ENCODE data around the gene MAPK10.
A peak's percentile ranks its signal among the peaks of the same experiment; 100 is the strongest.
"Not testable (repeated sequence)": the region's sequence is repeated elsewhere in the genome, so short reads cannot be mapped to it uniquely, and the experiment has no call there.

Gene MAPK10

GRCh38 chr4:86034616-86035015, 325.2 kb downstream of the MAPK10 start:
- H3K4me3 ChIP-seq (replicated peaks; ENCODE audit: low read depth, low read length) = no peak overlapping the region
- DNase-seq (ENCODE audit: low read depth) = peak; percentile 66
- TF ChIP-seq CTCF (IDR thresholded peaks at IDR 0.05; ENCODE audit: low read length, missing control alignments) = no peak

DNA sequence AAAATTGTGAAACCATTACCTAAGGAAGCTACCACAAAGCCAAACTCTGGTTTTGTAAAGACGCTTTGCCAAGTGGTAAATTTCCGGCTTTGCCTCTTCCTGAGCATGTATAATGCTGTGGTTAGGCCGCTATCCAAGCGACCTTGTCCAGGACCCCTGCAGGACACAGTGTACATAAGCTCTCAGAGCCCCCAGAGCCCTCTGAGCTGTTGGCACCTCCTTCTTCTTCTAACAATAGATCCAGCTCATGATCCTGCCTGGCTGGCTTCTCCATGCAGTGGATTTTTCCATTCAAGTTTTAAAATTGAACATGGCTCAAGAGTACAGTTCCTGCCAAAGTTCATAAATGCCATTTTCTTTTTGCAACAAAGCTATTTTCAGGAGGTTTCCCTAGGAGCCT, 326.7 kb downstream of the MAPK10 start:
- DNase-seq (ENCODE audit: low read depth) = peak; percentile 94
- no peak overlapping the region for H3K4me3 ChIP-seq (replicated peaks; ENCODE audit: low read depth, low read length)
- peak; percentile 6 for TF ChIP-seq CTCF (IDR thresholded peaks at IDR 0.05; ENCODE audit: low read length, missing control alignments)

DNA sequence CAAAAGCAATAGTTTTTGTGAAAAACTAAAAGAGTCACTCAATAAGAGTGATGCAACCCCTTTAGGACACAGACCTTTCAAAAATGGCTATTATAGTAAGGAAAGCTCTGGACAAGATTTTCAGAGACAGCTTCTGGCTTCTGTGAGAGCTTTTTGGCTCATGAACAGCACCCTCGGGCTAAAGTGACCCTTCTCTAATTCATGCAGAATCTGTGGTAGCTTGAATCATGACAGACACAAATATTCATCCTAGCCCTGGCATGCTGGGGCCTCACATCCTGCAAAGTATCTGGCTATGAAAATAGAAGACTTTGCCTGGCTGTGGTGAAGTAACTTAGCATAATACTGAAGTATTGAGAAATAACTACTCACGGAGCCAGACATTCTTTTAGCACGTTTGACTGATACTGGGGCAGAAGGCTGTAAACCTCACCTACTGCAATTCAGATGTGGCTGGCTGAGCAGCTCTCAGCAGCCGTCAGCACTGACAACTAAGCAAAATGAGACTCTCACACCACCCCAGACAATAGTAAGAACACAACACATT, 327.3 kb downstream of the MAPK10 start:
- no peak overlapping the region for H3K4me3 ChIP-seq (replicated peaks; ENCODE audit: low read depth, low read length)
- DNase-seq (ENCODE audit: low read depth) = peak; percentile 93
- no peak for TF ChIP-seq CTCF (IDR thresholded peaks at IDR 0.05; ENCODE audit: low read length, missing control alignments)

DNA sequence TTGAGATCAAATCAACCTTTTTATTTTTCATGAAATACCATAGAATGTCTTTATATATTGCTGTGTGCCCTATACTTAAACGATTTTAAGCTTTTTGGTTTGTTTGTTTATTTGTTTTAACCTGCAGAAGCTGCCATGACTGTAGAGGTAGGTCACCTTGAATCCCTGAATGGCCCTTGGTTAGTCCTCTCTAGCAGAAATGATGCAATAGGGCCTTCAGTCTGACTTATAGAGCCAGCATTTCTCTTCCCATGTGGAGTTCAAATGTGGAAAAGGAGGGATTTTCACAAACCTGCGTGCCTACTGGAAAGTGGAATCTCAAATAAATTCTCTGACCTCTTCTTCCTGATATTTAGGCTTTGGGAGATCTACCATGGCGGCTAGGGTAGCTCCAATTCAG, 327.9 kb downstream of the MAPK10 start:
- H3K4me3 ChIP-seq (replicated peaks; ENCODE audit: low read depth, low read length) = no peak overlapping the region
- peak; percentile 28 for DNase-seq (ENCODE audit: low read depth)
- TF ChIP-seq CTCF (IDR thresholded peaks at IDR 0.05; ENCODE audit: low read length, missing control alignments) = no peak

GRCh38 chr4:86026720-86027119, 333.1 kb downstream of the MAPK10 start:
- no peak overlapping the region for H3K4me3 ChIP-seq (replicated peaks; ENCODE audit: low read depth, low read length)
- DNase-seq (ENCODE audit: low read depth) = no peak
- no peak for TF ChIP-seq CTCF (IDR thresholded peaks at IDR 0.05; ENCODE audit: low read length, missing control alignments)

DNA sequence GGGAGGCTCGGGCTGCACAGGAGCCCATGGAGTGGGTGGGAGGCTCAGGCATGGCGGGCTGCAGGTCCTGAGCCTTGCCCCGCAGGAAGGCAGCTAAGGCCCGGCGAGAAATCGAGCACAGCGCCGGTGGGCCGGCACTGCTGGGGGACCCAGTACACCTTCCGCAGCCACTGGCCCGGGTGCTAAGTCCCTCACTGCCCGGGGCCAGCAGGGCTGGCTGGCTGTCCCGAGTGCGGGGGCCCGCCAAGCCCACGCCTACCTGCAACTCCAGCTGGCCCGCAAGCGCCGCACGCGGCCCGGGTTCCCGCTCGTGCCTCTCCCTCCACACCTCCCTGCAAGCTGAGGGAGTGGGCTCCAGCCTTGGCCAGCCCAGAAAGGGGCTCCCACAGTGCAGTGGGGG, 338.2 kb downstream of the MAPK10 start:
- not testable (repeated sequence) for DNase-seq (ENCODE audit: low read depth); H3K4me3 ChIP-seq (replicated peaks; ENCODE audit: low read depth, low read length)

DNA sequence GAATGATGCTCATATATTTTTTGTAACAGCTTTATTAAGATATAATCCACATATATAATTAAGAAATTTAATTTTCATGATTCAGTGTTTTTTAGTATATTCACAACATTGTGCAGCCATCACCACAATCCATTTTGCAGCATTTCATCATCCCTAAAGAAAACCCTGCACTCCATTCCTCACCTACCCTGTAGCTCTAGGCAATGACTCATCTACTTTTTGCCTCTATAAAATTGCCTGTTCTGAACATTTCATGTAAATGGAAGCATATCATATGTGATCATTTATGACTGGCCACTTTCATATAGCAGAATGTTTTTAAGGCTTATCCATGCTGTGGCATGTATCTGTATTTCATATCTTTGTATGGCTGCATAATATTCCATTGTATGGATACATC, 339.9 kb downstream of the MAPK10 start:
- H3K4me3 ChIP-seq (replicated peaks; ENCODE audit: low read depth, low read length) = no peak overlapping the region
- TF ChIP-seq CTCF (IDR thresholded peaks at IDR 0.05; ENCODE audit: low read length, missing control alignments) = no peak
- no peak for DNase-seq (ENCODE audit: low read depth)
